Smooth muscle cell (in vitro differentiated cells): ENCODE results near the gene KAZN. TPM values are rescaled to one million over a fixed set of nuclear protein-coding genes. Genes with fewer than 3 reads are reported as not detected.

ENCODE experiments used
- DNase-seq: peaks from one replicate; lab custom pipeline; 2025; ENCODE audit not compliant: unreplicated experiment; lab: John Stamatoyannopoulos, UW
- H2AFZ ChIP-seq: fragments of 200-600 bp; sonication (generic); 2 replicates; pipeline ENCODE4 v1.6.0; 2016; ENCODE audit warnings: antibody characterized with exemption, low read depth, mild to moderate bottlenecking
- H3F3A ChIP-seq: fragments of 200-600 bp; sonication (generic); 2 replicates; pipeline ENCODE4 v1.6.0; 2017; ENCODE audit warnings: antibody characterized with exemption, low read depth
- H3K27ac ChIP-seq: fragments of 200-600 bp; sonication (generic); 2 replicates; pipeline ENCODE4 v1.5.1; 2016; ENCODE audit warnings: low read depth, mild to moderate bottlenecking
- H3K27me3 ChIP-seq: fragments of 200-600 bp; sonication (generic); 2 replicates; pipeline ENCODE4 v1.6.1; 2016; ENCODE audit warnings: low read depth, mild to moderate bottlenecking
- H3K36me3 ChIP-seq: fragments of 200-600 bp; sonication (generic); 2 replicates; pipeline ENCODE4 v1.5.1; 2016; ENCODE audit warnings: low read depth
- H3K4me1 ChIP-seq: fragments of 200-600 bp; sonication (generic); 2 replicates; pipeline ENCODE4 v1.5.1; 2016; ENCODE audit warnings: low read depth
- H3K4me2 ChIP-seq: fragments of 200-600 bp; sonication (generic); 2 replicates; pipeline ENCODE4 v1.6.0; 2016; ENCODE audit warnings: mild to moderate bottlenecking
- H3K4me3 ChIP-seq: fragments of 200-600 bp; sonication (generic); 2 replicates; pipeline ENCODE4 v1.5.1; 2016; ENCODE audit warnings: mild to moderate bottlenecking
- H3K79me2 ChIP-seq: fragments of 200-600 bp; sonication (generic); 2 replicates; pipeline ENCODE4 v1.6.0; 2016; ENCODE audit warnings: low read depth, mild to moderate bottlenecking
- H3K9ac ChIP-seq: fragments of 200-600 bp; sonication (generic); 2 replicates; pipeline ENCODE4 v1.6.0; 2016; ENCODE audit warnings: low read depth
- H3K9me3 ChIP-seq: fragments of 200-600 bp; sonication (generic); replicated peaks from 2 replicates; pipeline ENCODE4 v1.5.1; 2016; ENCODE audit warnings: low read depth
- H4K20me1 ChIP-seq: fragments of 200-600 bp; sonication (generic); 2 replicates; pipeline ENCODE4 v1.6.0; 2016; ENCODE audit warnings: low read depth
- CTCF ChIP-seq: fragments of 200-600 bp; sonication (generic); IDR thresholded peaks from 2 replicates; pipeline ENCODE4 v1.5.1; 2017; ENCODE audit warnings: borderline replicate concordance, mild to moderate bottlenecking, antibody characterized with exemption; ENCODE audit not compliant: insufficient read depth, poor library complexity, severe bottlenecking
- WGBS: methylation state at CpG from one replicate; pipeline ENCODE4 v1.1.7; 2016; ENCODE audit warnings: low lambda C conversion rate; 5-methylcytosine and 5-hydroxymethylcytosine counted together
- polyA plus RNA-seq: library from polyadenylated mRNA; unstranded; fragments of >200 nt; fragmentation: Nextera tagmentation; extraction: Ambion mirVana; gene quantifications from 2 replicates; pipeline ENCODE4 v1.2.1, GENCODE V29; 2016
- total RNA-seq: library from RNA; depleted of rRNA; stranded (reverse); fragments of >200 nt; gene quantifications from 2 replicates; pipeline ENCODE4 v1.2.3, GENCODE V29; 2014

The KAZN gene
- total and polyA plus RNA-seq, 2 experiments from 2014 or later: 6.3 to 8.2 TPM

DNA sequence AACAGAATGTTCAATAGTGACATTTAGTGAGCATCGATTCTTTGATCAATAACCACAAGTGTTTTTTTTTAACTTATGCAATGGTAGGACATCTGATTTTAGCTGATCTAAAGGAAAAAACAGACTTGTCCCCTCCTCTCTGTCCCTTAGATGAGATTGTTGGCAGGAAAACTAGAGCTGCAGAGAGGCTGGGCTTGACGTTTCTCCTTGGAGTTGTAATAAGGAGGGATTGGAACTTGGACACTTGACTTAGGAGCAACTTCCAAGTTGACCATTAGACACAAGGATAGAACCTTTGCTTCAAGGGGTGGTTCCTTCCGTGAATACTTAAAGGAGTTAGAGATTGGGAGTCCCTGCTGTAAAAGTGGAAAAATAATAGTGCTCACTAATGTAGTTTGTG is 49.9 kb downstream of the KAZN start:
- no peak overlapping the region for H3K27ac ChIP-seq
- no peak overlapping the region for H2AFZ ChIP-seq
- H3K4me2 ChIP-seq: no peak overlapping the region
- H3K4me3 ChIP-seq: no peak overlapping the region
- no peak for TF ChIP-seq CTCF
- H3K36me3 ChIP-seq: no peaks in the 10 kb centered on the region
- DNase-seq: no peak
- H3K4me1 ChIP-seq: no peaks in the 10 kb centered on the region
- no peaks in the 10 kb centered on the region for H3K27me3 ChIP-seq
- 83% methylated on average over 3 of the region's 3 CpGs for WGBS
- H4K20me1 ChIP-seq: no peaks in the 10 kb centered on the region
- no peak overlapping the region for H3K9ac ChIP-seq
- H3K79me2 ChIP-seq: no peaks in the 10 kb centered on the region
- no peaks in the 10 kb centered on the region for H3F3A ChIP-seq
- H3K9me3 ChIP-seq: no peaks in the 10 kb centered on the region

GRCh38 chr1:14648896-14649855 is 50.7 kb downstream of the KAZN start:
- WGBS: 53% methylated on average over 9 of the region's 9 CpGs
- no peak overlapping the region for H3K4me2 ChIP-seq
- H2AFZ ChIP-seq: no peak overlapping the region
- H3F3A ChIP-seq: no peaks in the 10 kb centered on the region
- H3K4me1 ChIP-seq: no peaks in the 10 kb centered on the region
- H3K79me2 ChIP-seq: no peaks in the 10 kb centered on the region
- no peak overlapping the region for H3K4me3 ChIP-seq
- H4K20me1 ChIP-seq: no peaks in the 10 kb centered on the region
- no peaks in the 10 kb centered on the region for H3K27me3 ChIP-seq
- no peak for TF ChIP-seq CTCF
- H3K36me3 ChIP-seq: no peaks in the 10 kb centered on the region
- H3K9ac ChIP-seq: no peak overlapping the region
- no peak for DNase-seq
- H3K9me3 ChIP-seq: no peaks in the 10 kb centered on the region
- no peak overlapping the region for H3K27ac ChIP-seq

- Histone ChIP-seq H3K79me2 (no peaks in the 10 kb centered on the region), H3K4me2 (no peak overlapping the region), H3K27me3 (no peaks in the 10 kb centered on the region), H2AFZ (no peak overlapping the region), H3K4me3 (no peak overlapping the region), H3K4me1 (no peaks in the 10 kb centered on the region), H3F3A (no peaks in the 10 kb centered on the region), H4K20me1 (no peaks in the 10 kb centered on the region), H3K27ac (no peak overlapping the region), H3K9ac (no peak overlapping the region), H3K9me3 (no peaks in the 10 kb centered on the region), H3K36me3 (no peaks in the 10 kb centered on the region)
- TF ChIP-seq CTCF: no peak
- 89% methylated on average over 1 of the region's 1 CpG for WGBS
- DNase-seq: no peak
Observed at GRCh38 chr1:14649976-14650375, 51.5 kb downstream of the KAZN start.

DNA sequence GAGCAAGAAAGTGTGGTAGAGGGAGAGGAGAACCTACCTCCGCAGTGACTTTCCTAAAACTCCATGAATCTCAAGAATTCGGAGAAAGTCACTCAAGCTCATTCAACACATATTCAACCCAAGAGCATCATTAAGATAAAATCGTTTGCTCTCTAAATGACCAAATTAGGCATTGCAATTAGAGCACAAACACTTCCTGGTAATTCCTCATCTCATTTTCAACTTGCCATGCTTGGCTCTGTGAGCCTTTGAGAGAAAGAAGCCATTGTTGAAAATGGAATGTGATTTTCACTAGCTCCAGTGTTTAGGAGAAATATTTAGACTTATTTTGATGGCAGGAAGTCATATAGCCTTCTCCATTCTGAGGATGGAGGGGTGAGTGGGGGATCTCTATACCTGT is 52.5 kb downstream of the KAZN start:
- no peak overlapping the region for H3K9ac ChIP-seq
- H3K4me3 ChIP-seq: no peak overlapping the region
- H4K20me1 ChIP-seq: no peaks in the 10 kb centered on the region
- H3K27me3 ChIP-seq: no peaks in the 10 kb centered on the region
- no peak for DNase-seq
- H3K79me2 ChIP-seq: no peaks in the 10 kb centered on the region
- H3K27ac ChIP-seq: no peak overlapping the region
- 62% methylated on average over 3 of the region's 3 CpGs for WGBS
- H3K9me3 ChIP-seq: no peaks in the 10 kb centered on the region
- no peak overlapping the region for H3K4me2 ChIP-seq
- no peaks in the 10 kb centered on the region for H3K4me1 ChIP-seq
- no peak overlapping the region for H2AFZ ChIP-seq
- H3K36me3 ChIP-seq: no peaks in the 10 kb centered on the region
- no peak for TF ChIP-seq CTCF
- no peaks in the 10 kb centered on the region for H3F3A ChIP-seq
